ENCODE results near the gene SUGCT.

DNA sequence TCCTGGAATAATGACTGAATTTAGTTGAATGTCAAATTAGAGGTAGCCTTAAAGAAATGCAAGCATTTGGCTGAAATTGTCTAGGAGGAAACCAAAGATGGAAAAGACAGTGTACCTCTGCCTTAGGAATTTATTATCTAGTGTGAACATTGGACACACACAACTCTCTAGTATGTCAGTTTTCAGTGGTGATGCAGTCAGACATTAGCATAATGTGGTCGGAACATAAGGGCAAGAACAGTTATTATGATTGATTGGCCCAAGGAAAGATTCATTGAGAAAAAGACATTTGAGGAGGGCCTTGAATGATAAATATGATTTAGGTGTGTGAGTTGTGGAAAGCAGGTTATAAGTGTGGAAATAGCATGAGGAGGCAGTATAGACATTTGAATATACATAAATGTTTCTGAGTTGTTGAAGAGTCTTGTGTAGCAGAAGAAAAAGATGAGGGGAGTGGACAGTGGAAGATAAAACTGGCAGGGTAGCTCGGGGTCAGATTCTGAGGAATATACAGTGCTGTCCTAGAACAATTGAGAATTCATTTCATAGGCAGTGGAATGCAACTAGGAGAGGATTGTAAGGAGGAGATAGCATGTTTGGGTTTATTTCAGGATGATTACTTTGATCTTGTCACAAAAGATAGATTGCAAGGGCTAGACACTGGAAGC is 414.7 kb downstream of the SUGCT start:
- TF ChIP-seq TAF1 (IDR thresholded peaks at IDR 0.05; ENCODE audit: low read depth) (no peak), FOXM1 (IDR thresholded peaks at IDR 0.05; ENCODE audit: borderline replicate concordance, low read depth) (no peak), EP300 (IDR thresholded peaks at IDR 0.05; ENCODE audit: borderline replicate concordance) (no peak), CREB1 (IDR thresholded peaks at IDR 0.05; ENCODE audit: low read depth) (no peak), TCF12 (IDR thresholded peaks at IDR 0.05; ENCODE audit: low read depth) (no peak), RAD21 (IDR thresholded peaks at IDR 0.05; ENCODE audit: low read depth) (no peak), ZBTB7A (IDR thresholded peaks at IDR 0.05; ENCODE audit: low read depth) (no peak)
- TF ChIP-seq, protein P1, sequence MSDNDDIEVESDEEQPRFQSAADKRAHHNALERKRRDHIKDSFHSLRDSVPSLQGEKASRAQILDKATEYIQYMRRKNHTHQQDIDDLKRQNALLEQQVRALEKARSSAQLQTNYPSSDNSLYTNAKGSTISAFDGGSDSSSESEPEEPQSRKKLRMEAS (IDR thresholded peaks at IDR 0.05): no peak
- TF ChIP-seq, protein P2, sequence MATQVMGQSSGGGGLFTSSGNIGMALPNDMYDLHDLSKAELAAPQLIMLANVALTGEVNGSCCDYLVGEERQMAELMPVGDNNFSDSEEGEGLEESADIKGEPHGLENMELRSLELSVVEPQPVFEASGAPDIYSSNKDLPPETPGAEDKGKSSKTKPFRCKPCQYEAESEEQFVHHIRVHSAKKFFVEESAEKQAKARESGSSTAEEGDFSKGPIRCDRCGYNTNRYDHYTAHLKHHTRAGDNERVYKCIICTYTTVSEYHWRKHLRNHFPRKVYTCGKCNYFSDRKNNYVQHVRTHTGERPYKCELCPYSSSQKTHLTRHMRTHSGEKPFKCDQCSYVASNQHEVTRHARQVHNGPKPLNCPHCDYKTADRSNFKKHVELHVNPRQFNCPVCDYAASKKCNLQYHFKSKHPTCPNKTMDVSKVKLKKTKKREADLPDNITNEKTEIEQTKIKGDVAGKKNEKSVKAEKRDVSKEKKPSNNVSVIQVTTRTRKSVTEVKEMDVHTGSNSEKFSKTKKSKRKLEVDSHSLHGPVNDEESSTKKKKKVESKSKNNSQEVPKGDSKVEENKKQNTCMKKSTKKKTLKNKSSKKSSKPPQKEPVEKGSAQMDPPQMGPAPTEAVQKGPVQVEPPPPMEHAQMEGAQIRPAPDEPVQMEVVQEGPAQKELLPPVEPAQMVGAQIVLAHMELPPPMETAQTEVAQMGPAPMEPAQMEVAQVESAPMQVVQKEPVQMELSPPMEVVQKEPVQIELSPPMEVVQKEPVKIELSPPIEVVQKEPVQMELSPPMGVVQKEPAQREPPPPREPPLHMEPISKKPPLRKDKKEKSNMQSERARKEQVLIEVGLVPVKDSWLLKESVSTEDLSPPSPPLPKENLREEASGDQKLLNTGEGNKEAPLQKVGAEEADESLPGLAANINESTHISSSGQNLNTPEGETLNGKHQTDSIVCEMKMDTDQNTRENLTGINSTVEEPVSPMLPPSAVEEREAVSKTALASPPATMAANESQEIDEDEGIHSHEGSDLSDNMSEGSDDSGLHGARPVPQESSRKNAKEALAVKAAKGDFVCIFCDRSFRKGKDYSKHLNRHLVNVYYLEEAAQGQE (IDR thresholded peaks at IDR 0.05; ENCODE audit: low read depth): no peak
- TF ChIP-seq, protein P3, sequence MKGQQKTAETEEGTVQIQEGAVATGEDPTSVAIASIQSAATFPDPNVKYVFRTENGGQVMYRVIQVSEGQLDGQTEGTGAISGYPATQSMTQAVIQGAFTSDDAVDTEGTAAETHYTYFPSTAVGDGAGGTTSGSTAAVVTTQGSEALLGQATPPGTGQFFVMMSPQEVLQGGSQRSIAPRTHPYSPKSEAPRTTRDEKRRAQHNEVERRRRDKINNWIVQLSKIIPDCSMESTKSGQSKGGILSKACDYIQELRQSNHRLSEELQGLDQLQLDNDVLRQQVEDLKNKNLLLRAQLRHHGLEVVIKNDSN (IDR thresholded peaks at IDR 0.05): no peak

All from Ishikawa (cell line).